ENCODE results near the gene KRTAP16-1.
"Not testable (repeated sequence)": the region's sequence is repeated elsewhere in the genome, so short reads cannot be mapped to it uniquely, and the experiment has no call there.

KRTAP16-1 gene

DNA sequence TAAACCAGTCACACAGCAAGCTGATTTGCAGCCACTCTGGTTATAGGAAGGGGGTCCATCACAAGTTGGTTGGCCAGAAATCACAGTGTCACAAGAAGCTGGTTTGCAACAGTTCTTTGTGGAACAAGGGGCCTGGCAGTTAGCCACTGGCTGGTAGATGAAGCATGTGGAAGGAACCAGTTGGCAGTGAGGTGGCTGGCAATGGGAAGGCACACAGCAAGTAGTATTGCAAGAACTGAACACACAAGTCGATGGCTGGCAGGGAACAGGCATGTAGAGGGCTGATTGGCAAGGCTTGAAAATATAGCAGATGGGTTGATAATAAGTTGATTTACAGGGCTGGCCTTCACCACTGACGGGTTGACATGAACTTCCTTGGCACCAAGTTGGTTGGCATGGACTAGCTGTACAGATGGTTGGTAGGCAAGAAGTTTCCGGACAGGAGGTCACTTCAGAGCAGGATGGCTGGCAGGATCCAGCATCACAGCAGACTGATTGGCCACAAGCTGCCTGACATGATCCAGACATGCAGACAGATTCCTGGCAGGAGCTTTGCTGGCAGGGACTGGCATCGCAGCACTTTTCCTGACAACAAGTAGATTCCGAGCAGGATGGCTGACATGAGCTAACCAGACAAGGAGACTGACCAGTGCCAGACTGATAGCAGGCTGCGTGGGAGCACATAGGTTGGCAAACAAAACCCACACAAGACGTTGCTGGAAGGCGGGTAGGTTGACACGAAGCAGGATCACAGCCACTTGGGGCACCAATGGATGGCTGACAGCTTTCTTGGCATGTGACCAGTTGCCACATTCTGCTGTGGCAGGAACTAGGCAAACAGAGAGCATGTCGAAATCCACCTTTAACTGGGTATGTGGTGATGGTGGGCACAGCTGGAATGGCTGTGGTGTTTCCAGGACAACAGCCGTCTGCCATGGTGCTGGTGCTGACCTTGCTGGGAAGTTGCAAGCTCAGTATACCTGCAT lies 6.9 kb downstream of the KRTAP16-1 start, which contains the start of gene KRTAP29-1:
KRTAP29-1 (minus strand) TSS at position 936 of the 986 bp plus-strand sequence; CDS start at position 936, 0 bp downstream.
- no peak for DNase-seq

DNA sequence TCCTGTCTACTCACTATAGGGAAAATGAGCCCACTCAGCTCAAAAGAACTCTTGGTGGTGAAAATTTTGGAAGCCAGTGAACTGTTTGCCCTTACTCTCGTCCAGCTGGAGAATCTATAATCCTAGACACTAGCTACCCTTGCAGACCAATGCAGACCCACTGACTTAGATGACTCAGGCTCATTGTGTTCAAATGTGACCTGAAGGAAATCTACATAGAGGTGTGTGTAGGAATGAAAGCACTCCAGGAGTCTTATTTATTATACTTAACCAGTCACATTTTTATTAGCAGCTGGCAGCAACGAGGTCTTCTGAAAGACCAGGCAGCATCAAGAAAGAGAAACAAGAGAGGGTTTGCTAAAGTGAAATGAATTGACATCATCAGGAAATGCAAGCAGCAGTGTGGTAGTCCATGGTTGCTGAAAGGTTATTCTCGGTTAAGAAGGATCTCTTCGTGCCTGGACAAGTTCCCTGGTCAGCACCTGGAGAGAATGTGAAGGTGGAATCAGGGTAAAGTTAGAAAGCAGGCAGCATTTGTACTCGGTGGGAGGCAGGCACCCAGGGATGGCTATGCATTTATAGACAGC lies 7.8 kb downstream of the KRTAP16-1 start:
- no peak for DNase-seq

DNA sequence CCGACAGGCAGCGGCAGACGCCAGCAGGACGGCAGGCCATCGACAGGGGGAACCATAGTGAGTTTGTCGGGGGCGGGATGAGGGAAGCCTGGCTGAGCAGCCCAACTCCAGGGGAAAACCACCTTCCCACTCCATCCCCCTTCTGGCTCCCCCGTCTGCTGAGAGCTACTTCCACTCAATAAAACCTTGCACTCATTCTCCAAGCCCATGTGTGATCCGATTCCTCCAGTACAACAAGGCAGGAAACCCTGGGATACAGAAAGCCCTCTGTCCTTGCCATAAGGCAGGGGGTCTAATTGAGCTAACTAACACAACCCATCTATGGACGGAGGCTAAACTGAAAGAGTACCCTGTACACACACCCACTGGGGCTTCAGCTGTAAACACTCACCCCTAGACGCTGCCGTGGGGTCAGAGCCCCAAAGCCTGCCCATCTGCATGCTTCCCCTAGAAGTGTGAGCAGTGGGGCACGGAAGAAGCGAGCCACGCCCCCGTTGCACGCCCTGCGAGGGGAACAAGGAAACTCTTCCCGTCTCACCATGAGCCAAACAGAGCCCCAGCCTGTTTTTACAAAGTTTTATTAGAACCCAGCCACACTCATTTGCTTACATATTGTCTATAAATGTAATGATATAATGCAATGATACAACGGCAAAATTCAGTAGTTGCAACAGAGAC lies 10.5 kb downstream of the KRTAP16-1 start:
- no peak for DNase-seq

DNA sequence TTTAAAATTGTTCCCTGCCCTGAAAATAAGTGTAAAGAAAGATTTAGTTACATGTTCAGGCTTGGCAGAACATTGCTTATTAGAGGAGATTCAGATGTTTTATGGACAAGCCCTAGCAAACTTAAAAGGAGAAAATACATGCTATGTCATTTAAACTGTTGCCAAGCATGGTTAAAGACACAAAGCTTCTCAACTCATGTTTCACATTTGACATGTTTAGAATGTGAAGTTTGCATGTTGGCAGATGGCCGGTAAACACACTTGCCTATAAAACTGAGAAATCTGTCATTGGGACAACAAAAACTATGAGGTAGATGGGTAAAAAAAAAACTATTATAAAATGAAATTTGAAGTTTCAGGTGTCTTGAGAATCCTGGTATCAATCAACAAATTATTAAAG lies 12.3 kb downstream of the KRTAP16-1 start:
- DNase-seq: no peak

DNA sequence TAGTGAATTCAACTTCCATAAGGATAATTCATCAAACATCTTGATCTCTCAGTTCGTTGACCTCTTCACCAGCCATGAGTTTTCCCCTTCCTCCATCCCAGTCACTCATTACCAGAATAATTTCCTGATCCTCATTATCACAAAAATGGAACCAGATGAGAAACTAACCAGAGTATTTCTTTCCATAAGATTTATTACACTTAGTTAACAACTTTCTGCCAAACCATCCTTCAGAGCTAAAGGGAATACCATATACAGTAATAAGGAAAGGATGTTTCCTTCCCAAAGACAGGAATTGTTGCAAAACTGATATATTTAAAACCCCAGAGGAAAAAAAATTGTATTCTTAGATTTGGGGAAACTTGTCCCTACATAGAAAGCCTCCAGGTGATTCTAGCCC lies 15.1 kb downstream of the KRTAP16-1 start:
- no peak for DNase-seq

DNA sequence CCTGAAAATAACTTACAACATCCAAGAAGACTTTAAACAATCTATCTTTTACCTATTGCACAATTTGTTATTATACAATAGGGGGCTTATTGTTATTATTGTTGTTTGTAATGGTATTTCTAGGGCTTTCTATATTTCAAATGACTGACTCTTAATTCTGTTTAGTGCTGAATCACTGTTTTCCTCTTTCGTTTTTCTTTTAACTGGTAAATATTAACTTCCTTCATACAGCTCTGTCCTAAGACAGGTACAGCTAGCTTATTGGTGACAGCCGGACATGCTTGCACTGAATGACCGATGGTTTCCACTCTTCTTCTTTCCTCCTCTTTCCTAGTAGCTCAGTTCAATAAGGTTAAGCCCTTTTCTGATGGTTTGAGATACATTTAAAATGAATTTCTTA lies 22.1 kb downstream of the KRTAP16-1 start:
- DNase-seq: no peak

DNA sequence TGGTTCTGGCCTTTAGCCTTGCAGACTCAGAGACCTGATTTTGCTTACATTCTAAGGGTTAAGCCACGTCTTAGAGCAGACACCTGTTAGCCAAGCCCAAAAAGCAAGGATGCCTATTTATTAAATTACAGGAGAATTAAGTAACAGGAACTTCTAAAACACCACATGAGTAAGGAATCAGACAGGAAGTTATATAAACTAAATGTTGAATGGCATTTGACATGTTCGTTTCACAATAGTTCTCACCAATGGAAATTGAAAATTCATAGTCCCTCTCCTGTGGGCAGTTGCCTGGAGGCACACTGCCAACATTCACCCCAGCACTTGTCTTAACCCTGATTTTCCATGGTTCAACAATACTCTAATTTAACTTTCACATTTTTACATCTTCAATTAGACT lies 24.6 kb downstream of the KRTAP16-1 start:
- DNase-seq: no peak

DNA sequence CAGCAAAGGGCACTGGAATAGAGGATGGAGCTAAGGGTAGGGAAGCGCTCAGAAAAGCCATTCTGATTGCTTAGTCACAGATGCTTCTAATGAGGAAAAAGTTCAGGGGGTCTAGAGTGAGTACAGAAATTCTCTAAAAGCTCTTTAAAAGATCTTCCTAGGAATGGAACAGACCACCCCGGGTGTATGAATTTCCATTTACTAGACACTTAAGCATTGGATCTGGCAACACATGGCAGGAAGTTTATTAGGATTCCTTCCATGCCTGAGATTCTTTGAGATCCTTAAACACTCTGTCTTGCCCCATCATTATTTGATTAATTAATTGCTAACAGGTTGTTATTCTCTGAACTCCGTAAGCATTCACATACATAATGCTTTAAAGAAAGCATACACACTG lies 25.1 kb downstream of the KRTAP16-1 start:
- no peak for DNase-seq

DNA sequence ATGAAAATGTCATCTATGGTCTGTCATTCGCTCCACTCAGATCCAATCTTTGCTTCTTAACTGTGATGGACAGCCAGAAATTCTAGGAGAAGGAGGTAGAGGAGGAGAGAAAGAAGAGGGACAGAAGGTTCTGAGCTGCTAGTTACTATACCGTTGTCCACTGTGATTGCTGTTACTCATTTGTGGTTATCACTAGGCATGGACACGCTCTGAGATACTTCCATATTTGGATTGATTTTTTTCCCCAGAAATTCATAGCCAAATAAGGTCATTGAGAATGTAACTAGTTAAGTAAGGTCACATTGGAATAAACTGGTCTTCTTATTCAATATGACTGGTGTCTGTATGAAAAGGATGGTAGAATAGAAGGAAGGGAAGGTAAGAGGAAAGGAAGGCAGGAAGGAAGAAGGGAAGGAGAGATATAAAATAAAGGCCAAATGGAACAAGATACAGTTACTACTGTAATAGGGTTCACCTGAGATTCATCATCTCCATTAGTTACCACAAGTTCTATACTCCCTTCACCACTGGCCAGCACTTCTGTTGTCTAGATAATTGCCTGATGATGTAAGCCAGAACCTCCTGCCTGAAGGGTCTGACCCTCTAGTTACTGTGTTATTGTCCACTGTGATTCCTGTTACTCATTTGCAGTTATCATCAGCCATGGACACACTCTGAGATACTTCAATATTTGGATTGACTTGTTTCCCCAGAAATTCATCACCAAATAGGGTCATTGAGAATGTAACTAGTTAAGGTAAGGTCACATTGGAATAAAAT lies 30.7 kb downstream of the KRTAP16-1 start:
- DNase-seq: no peak

DNA sequence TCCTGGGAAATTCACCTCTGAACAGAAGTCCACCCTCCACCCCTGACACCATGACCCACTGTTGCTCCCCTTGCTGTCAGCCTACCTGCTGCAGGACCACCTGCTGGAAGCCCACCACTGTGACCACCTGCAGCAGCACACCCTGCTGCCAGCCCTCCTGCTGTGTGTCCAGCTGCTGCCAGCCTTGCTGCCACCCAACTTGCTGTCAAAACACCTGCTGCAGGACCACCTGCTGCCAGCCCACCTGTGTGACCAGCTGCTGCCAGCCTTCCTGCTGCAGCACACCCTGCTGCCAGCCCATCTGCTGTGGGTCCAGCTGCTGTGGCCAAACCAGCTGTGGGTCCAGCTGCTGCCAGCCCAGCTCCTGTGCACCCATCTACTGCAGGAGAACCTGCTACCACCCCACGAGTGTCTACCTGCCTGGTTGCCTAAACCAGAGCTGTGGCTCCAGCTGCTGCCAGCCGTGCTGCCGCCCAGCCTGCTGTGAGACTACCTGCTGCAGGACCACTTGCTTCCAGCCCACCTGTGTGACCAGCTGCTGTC lies 33.4 kb downstream of the KRTAP16-1 start, which contains the start of gene KRTAP9-7:
KRTAP9-7 (plus strand) TSS at position 51 of the 543 bp plus-strand sequence; CDS start at position 51, 0 bp downstream.
- DNase-seq: not testable (repeated sequence)

DNA sequence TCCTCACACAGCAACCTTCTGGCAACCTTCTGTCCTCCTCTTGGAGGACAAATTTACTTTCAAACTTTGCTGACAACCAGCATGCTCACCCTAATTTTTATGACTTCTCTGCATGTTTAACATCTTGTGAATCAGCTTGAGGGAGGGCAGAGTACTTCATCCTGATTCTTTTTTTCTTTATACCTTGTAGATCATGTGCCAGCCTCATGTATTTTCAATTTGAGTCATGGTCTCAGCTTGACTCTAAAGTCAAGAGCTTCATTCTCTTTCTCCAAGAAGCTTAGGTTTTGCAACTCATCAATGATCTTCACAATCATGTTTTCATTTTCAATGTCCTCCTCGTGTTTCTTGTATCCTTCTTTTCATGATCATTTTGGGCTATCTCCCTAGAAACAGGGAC lies 37.3 kb downstream of the KRTAP16-1 start:
- no peak for DNase-seq

DNA sequence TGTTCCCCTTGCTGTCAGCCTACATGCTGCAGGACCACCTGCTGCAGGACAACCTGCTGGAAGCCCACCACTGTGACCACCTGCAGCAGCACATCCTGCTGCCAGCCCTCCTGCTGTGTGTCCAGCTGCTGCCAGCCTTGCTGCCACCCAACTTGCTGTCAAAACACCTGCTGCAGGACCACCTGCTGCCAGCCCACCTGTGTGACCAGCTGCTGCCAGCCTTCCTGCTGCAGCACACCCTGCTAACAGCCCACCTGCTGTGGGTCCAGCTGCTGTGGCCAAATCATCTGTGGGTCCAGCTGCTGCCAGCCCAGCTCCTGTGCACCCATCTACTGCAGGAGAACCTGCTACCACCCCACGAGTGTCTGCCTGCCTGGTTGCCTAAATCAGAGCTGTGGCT lies 37.8 kb downstream of the KRTAP16-1 start:
- DNase-seq: not testable (repeated sequence)

DNA sequence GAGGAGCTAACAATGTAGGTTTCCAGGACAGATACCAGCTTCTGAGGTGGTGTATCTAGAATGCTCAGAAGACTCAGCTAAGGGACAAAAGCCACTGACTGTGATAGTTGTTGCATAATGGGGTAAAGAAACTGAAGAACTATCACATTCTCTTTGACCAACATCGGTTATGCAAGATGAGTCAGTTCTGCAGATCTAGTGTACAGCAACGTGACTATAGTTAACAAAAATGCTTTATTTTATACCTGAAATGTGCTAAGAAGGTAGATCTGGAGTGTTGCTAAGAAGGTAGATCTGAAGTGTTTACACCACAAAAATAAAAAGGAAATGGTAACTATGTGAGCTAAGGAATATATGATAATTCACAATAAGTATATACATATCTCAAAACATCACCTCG lies 41.4 kb downstream of the KRTAP16-1 start:
- no peak for DNase-seq

DNA sequence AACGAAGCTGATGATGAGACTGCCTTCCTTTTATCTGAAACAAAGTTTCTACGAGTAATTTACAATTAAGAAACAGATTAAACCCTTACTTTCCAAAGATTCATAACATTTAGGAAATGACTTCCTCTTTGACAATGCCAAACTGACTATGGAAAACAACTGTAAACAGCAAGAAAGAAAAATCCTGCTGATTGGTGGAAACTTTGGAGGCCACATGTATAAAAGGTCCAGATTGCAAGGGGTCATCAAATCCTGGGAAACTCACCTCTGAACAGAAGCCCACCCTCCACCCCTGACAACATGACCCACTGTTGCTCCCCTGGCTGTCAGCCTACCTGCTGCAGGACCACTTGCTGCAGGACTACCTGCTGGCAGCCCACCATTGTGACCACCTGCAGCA lies 44.0 kb downstream of the KRTAP16-1 start, which contains the start of gene KRTAP9-6:
KRTAP9-6 (plus strand) TSS at position 301 of the 400 bp plus-strand sequence; CDS start at position 301, 0 bp downstream.
- DNase-seq: no peak

DNA sequence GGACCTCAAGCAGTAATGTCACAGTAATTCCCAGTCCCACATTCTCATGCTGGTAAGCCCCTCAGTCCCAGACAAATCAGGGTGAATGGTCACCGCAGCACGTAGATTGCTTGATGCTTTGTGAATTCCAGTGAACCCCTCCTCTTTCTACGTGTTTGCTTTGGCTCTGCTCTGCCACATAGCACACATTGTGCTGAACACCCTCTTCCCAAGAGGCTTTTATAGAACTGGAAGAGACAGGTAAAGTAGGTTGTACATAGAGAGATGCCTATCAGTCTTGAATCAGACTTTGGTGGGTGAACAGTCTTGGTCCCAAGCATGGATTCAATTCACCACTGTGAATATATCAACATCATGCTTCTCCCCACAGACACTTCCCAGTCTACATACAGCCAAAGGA lies 44.5 kb downstream of the KRTAP16-1 start:
- no peak for DNase-seq

DNA sequence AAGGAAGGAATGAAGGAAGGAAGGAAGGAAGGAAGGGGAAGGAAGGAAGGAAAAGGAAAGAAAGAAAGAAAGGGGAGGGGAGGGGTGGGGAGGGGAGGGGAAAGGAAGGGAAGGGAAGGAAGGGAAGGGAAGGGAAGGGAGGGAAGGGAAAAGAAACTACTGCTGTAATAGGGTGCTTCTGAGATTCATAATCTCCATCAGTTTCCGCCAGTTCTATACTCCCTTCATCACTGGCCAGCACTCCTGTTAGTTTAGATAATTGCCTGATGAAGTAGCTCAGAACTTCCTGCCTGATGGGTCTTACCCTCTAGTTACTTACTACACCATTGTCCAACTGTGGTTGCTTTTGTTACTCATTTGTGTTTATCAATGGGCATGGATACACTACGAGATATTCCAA lies 45.9 kb downstream of the KRTAP16-1 start:
- no peak for DNase-seq

DNA sequence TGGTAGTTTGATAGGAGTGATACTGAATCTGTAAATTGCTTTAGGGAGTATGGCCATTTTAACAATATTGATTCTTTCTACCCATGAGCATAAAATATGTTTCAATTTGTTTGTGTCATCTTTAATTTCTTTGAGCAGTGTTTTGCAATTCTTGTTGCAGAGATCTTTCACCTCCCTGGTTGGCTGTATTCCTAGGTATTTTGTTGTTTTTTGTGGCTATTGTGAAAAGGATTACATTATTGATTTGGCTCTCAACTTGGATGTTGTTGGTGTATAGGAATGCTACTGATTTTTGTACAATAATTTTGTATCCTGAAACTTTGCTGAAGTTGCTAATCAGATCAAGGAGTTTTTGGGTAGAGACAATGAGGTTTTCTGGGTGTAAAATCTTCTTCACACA lies 50.7 kb downstream of the KRTAP16-1 start:
- DNase-seq: no peak
